SK-N-SH treated with all-trans-retinoic acid at 6 μM for 48 hours (cell line): ENCODE results near the gene KCNK3.

Source experiments
- CSDC2 ChIP-seq: fragments of 250-450 bp; sonication (Bioruptor Pico); IDR thresholded peaks from 2 replicates; pipeline ENCODE4 v1.5.0; 2020; ENCODE audit warnings: mild to moderate bottlenecking, moderate library complexity
- GLIS3 ChIP-seq: fragments of 250-450 bp; sonication (Bioruptor Pico); IDR thresholded peaks from 2 replicates; pipeline ENCODE4 v1.5.0; 2020; ENCODE audit warnings: mild to moderate bottlenecking, moderate library complexity
- ZFP3 ChIP-seq: fragments of 250-450 bp; sonication (Bioruptor Pico); IDR thresholded peaks from 2 replicates; pipeline ENCODE4 v1.5.0; 2020; ENCODE audit warnings: mild to moderate bottlenecking, moderate library complexity
- TF ChIP-seq, protein P1 (sequence below): fragments of 250-450 bp; sonication (Bioruptor Pico); IDR thresholded peaks from 2 replicates; pipeline ENCODE4 v1.5.1; 2021; ENCODE audit warnings: mild to moderate bottlenecking, moderate library complexity

DNA sequence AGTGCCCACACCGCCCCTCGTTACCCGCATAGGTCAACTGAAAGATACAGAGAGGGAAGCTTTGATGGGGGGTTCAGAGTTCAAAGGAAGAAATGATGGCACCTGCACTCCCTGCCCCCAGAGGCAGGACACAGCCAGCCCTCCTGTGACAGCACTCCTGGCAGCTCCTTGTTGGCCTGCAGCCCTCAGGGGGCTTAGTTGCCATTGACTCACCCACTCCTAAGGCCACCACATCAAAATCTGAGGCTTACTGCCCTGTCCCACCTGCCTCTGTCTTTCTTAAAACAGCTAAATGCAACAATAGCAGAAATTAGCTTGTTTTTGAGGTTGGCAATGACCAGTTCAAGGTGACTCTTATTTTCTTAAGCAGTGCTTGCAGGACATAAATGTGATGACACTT lies 39.9 kb downstream of the KCNK3 start:
- TF ChIP-seq, protein P1, sequence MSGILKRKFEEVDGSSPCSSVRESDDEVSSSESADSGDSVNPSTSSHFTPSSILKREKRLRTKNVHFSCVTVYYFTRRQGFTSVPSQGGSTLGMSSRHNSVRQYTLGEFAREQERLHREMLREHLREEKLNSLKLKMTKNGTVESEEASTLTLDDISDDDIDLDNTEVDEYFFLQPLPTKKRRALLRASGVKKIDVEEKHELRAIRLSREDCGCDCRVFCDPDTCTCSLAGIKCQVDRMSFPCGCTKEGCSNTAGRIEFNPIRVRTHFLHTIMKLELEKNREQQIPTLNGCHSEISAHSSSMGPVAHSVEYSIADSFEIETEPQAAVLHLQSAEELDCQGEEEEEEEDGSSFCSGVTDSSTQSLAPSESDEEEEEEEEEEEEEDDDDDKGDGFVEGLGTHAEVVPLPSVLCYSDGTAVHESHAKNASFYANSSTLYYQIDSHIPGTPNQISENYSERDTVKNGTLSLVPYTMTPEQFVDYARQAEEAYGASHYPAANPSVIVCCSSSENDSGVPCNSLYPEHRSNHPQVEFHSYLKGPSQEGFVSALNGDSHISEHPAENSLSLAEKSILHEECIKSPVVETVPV (CRISPR knock-in tag): no peak
- TF ChIP-seq CSDC2: no peak
- no peak for TF ChIP-seq GLIS3
- no peak for TF ChIP-seq ZFP3 (CRISPR knock-in tag)
